Amniotic stem cell (primary cell): ENCODE measurements around the gene TNFAIP3.
"Not testable (repeated sequence)": the region's sequence is repeated elsewhere in the genome, so short reads cannot be mapped to it uniquely, and the experiment has no call there.

Experiments used
- DNase-seq: peaks from one replicate; lab custom pipeline; 2025; lab: John Stamatoyannopoulos, UW

TNFAIP3 gene

GRCh38 chr6:137878486-137879285 is 11.6 kb downstream of the TNFAIP3 start:
- DNase-seq = no peak

- no peak for DNase-seq
Measured at GRCh38 chr6:137879299-137879698, 12.2 kb downstream of the TNFAIP3 start.

GRCh38 chr6:137879885-137880745 is 13.1 kb downstream of the TNFAIP3 start:
- no peak for DNase-seq

GRCh38 chr6:137880746-137881521 is 13.9 kb downstream of the TNFAIP3 start:
- no peak for DNase-seq

- no peak for DNase-seq
Measured at GRCh38 chr6:137881522-137881886, 14.4 kb downstream of the TNFAIP3 start.

GRCh38 chr6:137882225-137882961 is 15.3 kb downstream of the TNFAIP3 start:
- DNase-seq = no peak

- no peak for DNase-seq
Measured at GRCh38 chr6:137883400-137884148, 16.5 kb downstream of the TNFAIP3 start.

- no peak for DNase-seq
Measured at GRCh38 chr6:137884149-137884909, 17.3 kb downstream of the TNFAIP3 start.

- not testable (repeated sequence) for DNase-seq
Measured at GRCh38 chr6:137884910-137885229, 17.8 kb downstream of the TNFAIP3 start.

GRCh38 chr6:137886226-137886625 is 19.2 kb downstream of the TNFAIP3 start:
- not testable (repeated sequence) for DNase-seq

- DNase-seq = no peak
Measured at GRCh38 chr6:137890983-137891537, 24.0 kb downstream of the TNFAIP3 start.

GRCh38 chr6:137892271-137892708 is 25.2 kb downstream of the TNFAIP3 start:
- no peak for DNase-seq

- DNase-seq = no peak
Measured at GRCh38 chr6:137893181-137893580, 26.1 kb downstream of the TNFAIP3 start.

GRCh38 chr6:137893726-137894125 is 26.7 kb downstream of the TNFAIP3 start:
- DNase-seq = no peak

GRCh38 chr6:137894378-137894777 is 27.3 kb downstream of the TNFAIP3 start:
- DNase-seq = not testable (repeated sequence)

GRCh38 chr6:137894779-137895385 is 27.8 kb downstream of the TNFAIP3 start:
- DNase-seq = no peak

- DNase-seq = no peak
Measured at GRCh38 chr6:137896647-137897046, 29.6 kb downstream of the TNFAIP3 start.

GRCh38 chr6:137900815-137901214 is 33.8 kb downstream of the TNFAIP3 start:
- DNase-seq = no peak

- no peak for DNase-seq
Measured at GRCh38 chr6:137901454-137901853, 34.4 kb downstream of the TNFAIP3 start.
